HFF-Myc (cell line): ENCODE data around the gene CHRNA1.
A peak's percentile ranks its signal among the peaks of the same experiment; 100 is the strongest.

Experiments
- DNase-seq: peaks from one replicate; pipeline ENCODE4 v3.0.0-alpha.2; 2011; ENCODE audit warnings: low read depth; ENCODE audit errors: extremely low read depth
- H3K4me3 ChIP-seq: replicated peaks from 2 replicates; pipeline ENCODE4 v1.5.1; 2011; ENCODE audit warnings: low read depth, mild to moderate bottlenecking, control low read depth, low read length
- CTCF ChIP-seq: IDR thresholded peaks from 2 replicates; pipeline ENCODE4 v1.5.1; 2012; ENCODE audit warnings: mild to moderate bottlenecking, low read depth, low read length, control low read depth; ENCODE audit errors: missing control alignments

The CHRNA1 gene

GRCh38 chr2:174798801-174799200 is 34.5 kb upstream of the CHRNA1 start:
- no peak for TF ChIP-seq CTCF
- DNase-seq = no peak
- no peak overlapping the region for H3K4me3 ChIP-seq

GRCh38 chr2:174797781-174798276 is 33.6 kb upstream of the CHRNA1 start:
- no peak overlapping the region for H3K4me3 ChIP-seq
- TF ChIP-seq CTCF = no peak
- peak; percentile 80 for DNase-seq

GRCh38 chr2:174796319-174796771 is 32.1 kb upstream of the CHRNA1 start:
- no peak for TF ChIP-seq CTCF
- DNase-seq = no peak
- no peak overlapping the region for H3K4me3 ChIP-seq

GRCh38 chr2:174794851-174795374 is 30.6 kb upstream of the CHRNA1 start:
- no peak overlapping the region for H3K4me3 ChIP-seq
- TF ChIP-seq CTCF = no peak
- DNase-seq = no peak

- no peak for DNase-seq
- no peak for TF ChIP-seq CTCF
- no peak overlapping the region for H3K4me3 ChIP-seq
Measured at GRCh38 chr2:174792309-174793025, 28.2 kb upstream of the CHRNA1 start.

GRCh38 chr2:174791746-174792280 is 27.5 kb upstream of the CHRNA1 start:
- no peak overlapping the region for H3K4me3 ChIP-seq
- no peak for TF ChIP-seq CTCF

More at GRCh38 chr2:174791746-174792280, 27.5 kb upstream of the CHRNA1 start:
- DNase-seq = no peak
